Endometrium (tissue), 2 donors: ENCODE results near the gene EPHA8.

Experiments used
- FAIRE-seq: peaks from 2 replicates; lab custom pipeline; 2012; peaks lifted over from hg19 to GRCh38; lab: Jason Lieb, UNC
- donor health status: control.
- donor health status: control.

The EPHA8 gene

DNA sequence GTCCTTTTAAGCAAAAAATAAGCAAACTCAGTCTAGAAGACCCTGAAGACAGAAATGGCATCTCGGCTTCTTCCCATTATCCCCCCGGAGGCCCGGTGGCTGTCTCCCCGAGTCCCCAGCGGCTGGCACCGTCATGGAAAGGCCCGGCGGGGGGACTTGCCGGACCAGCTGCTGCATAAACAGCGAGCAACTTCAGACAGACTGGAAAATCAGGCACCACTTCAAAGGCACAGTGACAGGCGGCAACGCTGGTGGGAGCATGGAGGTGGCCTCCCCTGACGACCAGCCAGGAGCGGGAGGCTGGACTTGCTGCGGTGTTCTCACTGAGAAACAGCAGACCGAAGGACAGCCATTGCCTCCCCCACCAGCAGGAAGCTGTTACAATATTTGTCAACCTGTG lies 54.8 kb downstream of the EPHA8 start:
- no peak for FAIRE-seq

DNA sequence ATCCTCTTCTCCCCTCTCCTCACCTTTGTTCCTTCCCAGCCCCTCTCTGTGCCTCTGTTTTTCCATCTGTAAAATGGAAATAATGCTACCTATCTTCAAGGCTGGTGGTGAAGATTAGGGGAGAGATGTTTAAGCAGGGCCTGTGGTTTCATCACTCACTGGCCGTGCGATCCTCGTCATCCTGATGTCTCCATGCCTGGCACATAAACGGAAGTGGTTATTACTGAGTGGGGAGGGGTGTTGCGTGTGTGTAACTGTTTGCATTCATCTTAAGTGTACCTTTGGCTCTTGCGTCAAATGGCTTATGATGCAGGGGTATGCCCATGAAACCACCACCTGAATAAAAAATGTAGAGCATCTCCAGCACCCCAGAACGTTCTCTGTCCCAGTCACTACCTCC lies 56.0 kb downstream of the EPHA8 start:
- FAIRE-seq: no peak

DNA sequence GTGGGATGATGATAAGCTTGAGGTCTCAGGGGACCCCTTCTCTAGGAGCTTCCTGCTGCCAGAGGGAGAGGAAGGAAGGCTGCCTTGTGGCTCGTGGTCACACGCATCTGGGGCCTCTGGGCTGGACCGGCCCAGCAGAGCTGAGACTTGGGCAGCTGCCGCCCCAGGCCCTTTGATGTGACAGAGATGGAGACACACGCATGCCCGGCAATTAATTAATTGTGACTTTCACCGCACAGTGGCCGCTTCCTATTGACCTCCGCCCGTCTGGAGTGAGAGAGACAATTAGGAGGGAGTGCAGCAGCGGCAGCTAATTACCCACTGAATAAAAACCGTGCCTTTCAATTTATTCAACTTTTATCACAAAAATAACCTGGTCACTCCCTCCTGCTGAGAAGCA lies 56.5 kb downstream of the EPHA8 start:
- FAIRE-seq: no peak

DNA sequence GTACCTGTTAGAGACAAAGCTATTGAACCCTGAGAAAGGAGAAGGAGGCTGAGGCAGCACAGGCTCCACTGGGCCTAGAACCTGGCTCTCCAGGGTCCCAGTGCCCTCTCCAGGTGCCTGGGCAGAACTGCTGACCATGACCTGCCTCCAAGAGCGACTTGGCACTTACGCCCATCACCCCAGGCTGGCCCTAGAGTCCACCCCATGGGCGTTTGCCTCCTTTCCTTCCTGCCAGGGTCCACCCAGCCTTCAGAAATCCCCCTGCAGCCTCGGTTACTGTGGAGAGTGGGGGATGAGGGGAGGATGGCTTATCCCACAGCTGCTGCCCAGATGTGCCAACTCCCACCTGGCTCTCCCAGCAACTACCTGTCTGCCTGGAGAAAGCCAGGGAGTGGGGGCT lies 58.5 kb downstream of the EPHA8 start:
- no peak for FAIRE-seq

DNA sequence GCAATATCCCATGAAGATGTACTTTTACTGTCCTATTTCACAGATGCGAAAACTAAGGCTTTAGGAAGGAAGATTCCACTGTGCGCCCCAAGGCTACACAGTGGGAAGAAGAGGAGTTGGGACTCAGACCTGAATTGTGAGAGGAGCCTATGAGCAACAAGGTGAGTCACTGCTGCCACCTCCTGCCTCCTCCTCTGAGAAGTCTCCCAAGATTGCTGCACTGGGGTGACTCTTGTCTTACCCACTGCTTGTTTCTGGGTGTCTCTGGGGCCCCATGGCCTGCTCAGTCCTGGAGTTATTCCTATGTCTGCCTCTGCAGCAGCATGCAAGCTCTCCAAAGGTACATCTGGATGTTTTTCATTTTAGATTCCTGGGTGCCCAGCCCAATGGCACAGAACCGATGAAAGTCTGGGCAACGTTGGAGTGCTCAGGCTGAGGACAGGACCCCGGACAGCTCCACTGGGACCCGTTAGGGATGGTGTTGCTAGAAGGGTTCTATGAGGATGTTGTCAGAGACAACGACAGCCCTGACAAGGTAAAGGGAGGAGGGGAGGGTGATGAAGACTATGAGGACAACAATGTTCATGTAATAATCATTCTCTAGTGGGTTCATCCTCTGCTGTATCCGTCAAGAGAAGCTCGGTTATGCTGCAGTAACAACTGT lies 62.1 kb downstream of the EPHA8 start:
- FAIRE-seq: no peak

DNA sequence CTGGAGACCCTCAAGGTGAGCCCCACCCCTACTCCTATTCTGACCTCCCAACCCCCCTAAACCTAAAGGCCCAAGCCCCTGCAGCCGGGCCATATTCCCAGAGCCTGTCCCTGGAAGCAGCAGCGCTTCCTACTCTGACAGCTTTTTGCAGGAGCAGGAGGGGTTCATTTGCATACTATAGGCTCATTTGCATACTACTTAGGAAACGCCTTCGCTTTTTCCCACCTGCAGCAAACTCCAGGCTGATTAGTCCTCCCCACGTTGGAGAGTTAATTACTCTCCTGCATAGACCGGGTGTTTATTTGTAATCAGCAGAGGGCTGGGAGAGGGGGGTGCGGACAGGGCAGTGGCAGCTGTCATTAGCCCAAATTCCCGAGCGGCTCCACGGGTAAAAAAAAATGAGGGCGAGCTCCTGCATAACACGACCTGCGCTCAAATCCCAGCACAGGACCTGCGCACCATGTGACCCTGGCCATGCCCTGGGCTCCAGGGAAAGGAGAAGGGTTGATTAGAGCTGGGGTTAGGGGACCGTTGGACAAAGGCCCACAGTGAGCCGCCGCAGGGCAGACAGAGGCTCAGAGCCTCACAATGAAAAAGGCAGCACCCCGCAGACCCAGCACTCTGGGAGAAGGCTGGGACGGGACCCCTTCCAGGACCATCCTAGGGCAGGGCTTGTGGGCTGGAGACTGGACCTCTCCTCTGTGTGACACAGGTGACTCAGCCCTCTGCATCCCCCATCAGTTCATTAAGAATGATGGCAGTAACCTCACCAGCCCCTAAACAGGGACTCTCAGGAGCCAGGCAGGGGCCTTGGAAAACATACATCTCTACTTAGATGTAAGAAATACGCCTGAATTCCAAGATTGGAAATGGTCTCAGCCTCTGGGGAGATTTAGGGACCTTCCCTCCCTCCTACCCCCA lies 63.2 kb downstream of the EPHA8 start:
- FAIRE-seq: no peak

DNA sequence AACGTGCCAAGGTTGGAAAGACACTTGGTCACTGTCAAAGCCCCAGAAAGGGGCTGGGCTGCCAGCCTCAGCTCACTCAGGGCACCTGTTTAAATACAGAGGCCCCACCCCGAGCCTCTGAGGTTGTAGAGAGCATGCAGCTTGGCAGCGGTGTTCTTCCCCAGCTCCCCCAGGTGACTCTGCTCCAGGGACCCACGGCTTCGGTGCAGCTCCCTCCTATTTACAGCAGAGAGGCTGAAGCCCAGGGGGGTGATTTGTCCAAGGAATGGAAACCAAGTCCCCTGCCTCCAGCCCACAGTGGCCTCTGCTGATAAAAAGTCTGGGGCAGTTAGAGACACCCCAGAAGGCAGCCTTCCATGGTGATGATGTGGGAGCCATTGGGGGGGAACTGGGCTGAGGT lies 64.0 kb downstream of the EPHA8 start:
- FAIRE-seq: no peak

DNA sequence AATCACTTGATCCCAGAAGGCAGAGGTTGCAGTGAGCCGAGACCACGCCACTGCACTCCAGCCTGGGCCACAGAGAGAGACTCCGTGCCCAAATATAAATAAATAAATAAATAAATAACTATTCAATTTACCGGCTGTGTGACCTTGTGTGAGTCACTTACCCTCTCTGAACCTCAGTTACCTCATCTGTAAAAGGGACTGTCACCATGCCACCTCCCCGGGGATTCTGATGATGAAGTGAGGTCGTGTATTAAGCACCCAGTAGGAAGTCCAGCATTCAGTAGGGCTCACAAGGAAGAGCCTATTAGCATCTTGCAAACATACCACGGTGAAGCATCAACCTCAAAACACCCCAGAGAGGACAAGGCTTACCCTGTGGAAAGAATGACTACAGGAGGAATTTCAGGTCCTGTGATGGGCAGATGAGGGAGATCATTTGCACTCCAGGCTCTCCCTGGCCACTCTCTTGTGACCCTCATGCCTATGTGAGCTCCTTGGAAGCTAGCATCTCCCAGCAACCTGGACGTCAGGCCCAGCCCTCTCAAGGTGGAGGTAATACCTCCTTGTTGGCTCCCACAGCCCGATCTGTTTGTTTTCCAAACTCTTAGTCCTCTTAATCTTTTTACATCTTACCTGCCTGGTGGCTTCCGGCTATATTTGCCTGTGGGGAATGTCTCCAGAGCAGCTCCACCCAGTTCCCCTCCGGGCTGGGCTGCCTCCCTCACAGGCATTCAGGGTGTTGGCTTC lies 65.6 kb downstream of the EPHA8 start:
- FAIRE-seq: no peak

DNA sequence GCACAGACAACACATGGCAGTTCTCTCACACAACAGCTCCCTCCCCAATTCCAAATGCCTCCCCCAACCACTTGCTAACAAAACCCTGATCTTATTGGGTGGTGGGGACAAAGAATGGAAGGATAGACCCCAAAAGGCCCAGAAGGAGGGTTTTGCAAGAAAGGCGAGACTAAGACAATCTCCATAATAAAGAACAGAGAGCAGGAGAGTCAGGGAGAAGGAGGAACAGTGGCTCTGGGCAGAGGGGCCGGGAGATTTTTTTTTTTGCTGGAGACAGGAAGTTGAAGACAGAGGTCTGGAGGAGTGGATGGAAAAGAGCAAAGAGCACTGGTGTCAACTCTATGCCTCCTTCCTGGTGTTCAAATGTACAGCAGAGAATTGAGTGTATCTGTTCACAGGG lies 66.6 kb downstream of the EPHA8 start:
- FAIRE-seq: no peak

DNA sequence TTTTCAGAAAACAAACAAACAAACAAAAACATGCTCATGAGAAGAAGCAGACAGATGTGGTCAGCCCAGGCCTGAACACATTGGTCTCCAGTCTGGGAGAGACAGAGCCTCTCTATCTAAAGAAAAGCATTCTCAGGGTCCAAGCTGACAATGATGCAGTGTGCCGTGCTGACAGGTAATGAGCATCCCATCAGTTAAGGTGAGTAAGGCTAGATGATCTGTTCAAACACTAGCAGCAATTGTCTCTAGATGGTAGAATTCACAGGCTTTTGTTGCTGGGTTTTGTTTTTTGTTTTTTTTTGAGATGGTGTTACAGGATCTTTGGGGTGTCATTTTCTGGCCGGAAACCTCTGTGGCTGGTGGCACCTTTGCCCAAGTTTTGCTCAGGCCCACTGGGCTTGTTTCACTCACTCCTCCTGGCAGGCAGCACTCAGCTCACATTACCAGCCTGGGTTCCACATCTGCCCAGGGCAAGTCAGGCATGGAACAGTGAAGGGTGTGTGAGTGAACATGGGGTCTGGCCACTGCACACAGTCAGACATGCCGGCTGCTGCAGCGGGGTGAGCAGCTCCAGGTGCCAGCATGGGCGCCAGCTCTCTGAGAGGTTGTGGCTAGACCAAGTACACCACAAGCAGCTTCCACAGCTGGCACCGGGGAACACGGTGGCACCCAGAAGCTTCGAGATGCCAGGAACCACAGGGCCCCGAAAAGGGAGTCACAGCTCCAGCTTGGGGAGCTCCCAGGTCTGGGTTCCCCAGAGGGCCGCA lies 70.6 kb downstream of the EPHA8 start:
- FAIRE-seq: no peak

DNA sequence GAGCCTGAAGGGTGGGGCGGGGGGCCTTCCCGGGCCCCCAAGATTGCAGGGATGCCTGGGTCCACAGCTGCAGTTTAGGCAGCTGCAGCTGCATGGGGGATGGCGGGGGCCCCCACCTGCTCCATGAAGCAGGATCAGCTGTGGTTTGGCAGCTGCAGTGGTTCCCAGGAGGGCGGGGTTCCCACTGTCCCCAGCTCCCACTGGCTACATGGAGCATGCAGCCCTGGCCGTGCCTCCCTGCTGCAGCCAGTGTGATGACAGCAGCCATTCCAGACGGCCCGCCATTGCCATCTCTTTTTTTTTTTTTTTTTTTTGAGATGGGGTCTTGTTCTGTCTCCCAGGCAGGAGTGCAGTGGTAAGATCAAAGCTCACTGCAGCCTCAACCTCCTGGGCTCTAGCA lies 72.1 kb downstream of the EPHA8 start:
- no peak for FAIRE-seq

DNA sequence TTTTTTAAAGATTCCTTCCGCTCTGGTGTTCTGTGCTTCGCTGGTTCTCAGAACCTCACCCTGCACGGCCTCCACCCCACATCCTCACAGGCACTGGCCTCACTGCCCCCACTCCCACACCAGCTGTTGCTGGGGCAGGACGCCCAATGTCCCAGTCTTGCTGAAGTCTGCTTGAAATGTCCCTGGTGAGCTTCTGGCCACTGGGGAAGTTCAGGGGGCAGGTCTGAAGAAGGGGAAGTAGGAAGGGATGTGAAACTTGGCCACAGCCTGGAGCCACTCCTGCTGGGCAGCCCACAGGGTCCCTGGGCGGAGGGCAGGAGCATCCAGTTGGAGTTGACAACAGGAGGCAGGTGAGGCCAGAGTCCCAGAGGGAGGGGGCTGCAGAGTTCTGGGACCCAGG lies 73.1 kb downstream of the EPHA8 start, which contains the start of gene C1QA:
TSS of gene C1QA (plus strand) at position 276 of the 400 bp plus-strand sequence. CDS start 989 bp downstream, outside the sequence.
- FAIRE-seq: no peak

DNA sequence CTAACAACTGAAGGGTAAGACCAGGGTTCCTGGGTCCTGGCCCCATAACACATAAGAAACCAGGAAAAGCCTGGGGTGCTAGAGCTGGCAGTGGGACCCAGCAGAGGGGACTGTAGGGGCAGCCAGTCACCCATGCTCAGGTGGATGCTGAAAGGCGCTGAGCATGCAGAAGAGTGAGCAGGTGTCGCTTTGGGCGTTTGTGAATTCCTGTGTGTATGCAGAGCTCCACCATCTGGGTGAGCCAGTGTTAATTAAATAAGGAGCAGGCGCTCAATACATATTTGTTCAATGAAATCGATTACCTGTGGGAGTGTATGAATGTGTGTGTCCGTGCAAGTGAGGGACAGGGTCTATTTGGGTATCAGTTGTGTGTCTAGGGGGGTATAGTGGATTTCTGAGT lies 73.6 kb downstream of the EPHA8 start:
- FAIRE-seq: no peak

DNA sequence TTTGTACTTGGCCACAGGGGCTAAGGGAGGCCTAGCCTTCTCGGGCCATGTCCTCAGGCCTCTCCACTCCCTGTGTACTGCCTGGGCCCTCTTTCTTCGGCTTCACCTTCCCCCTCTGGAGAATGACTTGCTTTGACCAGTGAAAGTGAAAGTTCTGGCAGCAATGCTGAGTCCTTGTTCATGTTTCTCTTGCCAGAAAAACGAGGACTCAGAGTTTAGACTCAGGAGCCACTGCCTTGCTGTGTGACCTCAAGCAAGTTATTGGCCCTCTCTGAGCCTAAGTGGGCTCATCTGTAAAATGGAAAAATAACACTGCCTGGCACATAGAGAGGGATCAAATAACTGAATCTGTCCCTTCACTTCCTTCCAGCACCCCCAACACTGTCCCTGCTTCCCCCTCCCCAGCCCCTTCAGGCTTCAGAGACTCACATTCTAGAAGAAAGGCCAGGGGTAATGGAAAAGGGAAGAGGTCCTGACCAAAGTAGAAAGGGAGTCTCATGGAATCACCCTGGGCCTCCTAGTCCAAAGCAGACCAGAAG lies 74.7 kb downstream of the EPHA8 start:
- FAIRE-seq: no peak

DNA sequence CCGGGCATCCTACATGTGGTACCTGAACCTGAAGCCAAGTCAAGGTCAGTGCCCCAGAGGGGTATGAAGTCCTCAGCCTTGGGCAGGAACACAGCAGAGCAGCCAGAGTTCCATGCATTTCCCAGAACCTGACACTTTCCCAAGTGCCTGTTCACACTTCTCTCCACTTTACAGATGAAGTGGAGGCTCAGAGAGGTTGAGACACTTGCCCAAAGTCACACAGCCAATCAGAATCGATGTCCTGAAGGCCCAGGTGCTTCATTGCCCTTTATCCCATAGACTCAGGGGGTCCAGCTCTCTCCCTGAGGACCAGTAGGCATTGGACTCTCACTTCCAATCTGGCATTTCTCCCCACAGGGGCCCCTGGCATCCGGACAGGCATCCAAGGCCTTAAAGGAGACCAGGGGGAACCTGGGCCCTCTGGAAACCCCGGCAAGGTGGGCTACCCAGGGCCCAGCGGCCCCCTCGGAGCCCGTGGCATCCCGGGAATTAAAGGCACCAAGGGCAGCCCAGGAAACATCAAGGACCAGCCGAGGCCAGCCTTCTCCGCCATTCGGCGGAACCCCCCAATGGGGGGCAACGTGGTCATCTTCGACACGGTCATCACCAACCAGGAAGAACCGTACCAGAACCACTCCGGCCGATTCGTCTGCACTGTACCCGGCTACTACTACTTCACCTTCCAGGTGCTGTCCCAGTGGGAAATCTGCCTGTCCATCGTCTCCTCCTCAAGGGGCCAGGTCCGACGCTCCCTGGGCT lies 75.4 kb downstream of the EPHA8 start:
- no peak for FAIRE-seq

DNA sequence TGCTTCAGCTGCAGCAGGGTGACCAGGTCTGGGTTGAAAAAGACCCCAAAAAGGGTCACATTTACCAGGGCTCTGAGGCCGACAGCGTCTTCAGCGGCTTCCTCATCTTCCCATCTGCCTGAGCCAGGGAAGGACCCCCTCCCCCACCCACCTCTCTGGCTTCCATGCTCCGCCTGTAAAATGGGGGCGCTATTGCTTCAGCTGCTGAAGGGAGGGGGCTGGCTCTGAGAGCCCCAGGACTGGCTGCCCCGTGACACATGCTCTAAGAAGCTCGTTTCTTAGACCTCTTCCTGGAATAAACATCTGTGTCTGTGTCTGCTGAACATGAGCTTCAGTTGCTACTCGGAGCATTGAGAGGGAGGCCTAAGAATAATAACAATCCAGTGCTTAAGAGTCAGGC lies 76.0 kb downstream of the EPHA8 start:
- no peak for FAIRE-seq

DNA sequence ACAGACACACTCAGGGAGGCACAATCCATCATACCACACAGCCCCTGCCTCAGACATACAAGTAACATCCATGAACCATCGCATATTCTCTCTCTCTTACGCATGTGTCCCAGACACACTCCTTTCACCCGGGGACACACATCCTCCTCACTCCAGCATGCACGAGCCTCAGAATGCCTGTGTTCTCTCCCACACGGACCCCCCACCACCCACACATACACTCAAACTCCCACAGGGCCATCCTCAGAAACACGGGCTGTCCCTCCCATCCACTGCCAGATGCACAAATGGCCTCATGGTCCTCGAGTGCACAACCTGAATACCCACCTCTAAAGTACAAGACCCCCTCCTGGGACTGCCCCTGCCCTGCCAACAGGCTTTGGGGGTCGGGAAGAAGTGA lies 78.0 kb downstream of the EPHA8 start:
- no peak for FAIRE-seq

DNA sequence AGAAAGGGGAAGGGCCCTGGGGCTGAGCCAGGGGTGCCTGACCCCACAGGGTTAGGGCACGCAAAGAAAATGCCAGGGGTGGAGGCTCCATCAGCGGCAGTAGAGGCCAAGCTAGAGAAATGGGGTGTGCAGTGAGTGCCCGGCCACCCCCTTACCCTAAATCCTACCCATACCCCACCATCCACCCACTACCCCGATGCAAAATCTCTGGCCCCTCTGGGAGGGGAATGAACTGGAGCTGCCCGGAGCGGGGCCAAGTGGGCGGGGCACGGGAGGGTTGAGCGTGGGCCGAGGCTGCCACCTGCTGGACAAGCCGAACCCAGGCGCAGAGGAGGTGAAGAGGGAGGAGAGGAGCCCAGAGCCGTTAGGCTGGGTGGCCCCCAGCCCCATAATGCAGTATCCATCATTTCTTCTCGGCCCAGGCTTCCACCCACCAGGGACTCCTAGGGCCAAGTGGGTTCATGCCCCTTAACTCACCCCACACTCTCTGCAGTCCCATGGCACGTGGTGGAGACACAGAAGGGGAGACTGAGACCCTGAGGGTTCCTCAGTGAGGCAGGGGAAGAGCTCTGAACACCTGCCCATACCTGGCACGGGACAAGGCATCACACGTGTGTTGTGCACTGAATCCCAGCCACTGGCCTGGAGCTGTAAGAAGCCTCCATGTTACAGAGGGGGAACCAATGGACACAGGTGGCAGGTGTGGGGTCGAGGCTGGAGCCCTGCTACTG lies 78.8 kb downstream of the EPHA8 start:
- no peak for FAIRE-seq

DNA sequence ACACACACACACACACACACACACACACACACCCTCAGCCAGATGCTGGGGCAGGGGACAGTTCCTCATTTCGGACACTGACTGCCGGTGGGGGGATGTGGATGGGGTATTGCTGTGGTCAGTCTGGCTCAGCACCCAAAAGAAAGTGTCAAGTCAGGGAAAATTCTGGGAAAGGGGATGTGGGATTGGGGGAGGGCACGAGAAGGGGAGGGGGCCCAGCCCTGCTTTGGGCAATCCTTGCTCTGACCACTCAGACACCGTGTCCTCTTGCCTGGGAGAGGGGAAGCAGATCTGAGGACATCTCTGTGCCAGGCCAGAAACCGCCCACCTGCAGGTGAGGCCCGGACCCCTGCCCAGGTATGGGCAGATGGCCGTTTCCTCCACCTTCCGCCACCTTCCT lies 80.1 kb downstream of the EPHA8 start, which contains the start of gene C1QC:
TSS of gene C1QC (plus strand) at position 253 of the 400 bp plus-strand sequence. CDS start 391 bp downstream, outside the sequence.
- no peak for FAIRE-seq

DNA sequence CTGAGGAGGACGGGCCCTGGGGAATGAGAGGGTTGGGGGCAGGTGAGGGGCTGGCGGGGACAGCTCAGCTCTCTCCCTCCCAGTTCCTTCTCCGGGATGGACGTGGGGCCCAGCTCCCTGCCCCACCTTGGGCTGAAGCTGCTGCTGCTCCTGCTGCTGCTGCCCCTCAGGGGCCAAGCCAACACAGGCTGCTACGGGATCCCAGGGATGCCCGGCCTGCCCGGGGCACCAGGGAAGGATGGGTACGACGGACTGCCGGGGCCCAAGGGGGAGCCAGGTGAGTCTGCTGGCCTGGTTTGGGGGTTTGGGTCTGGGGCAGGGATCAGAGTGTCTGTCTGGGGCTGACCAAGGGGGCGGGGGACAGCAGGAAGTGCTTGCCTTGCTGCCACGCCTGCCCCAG lies 80.6 kb downstream of the EPHA8 start:
- FAIRE-seq: no peak
